ENCODE results near the gene APELA.

GRCh38 chr4:164846566-164846965 is 30.4 kb upstream of the APELA start:
- TF ChIP-seq EZH2 (IDR thresholded peaks at IDR 0.05; ENCODE audit: borderline replicate concordance), result no peak
- TF ChIP-seq EZH2phosphoT487 (IDR thresholded peaks at IDR 0.05; ENCODE audit: low read depth, severe bottlenecking, unreplicated experiment), result no peak
- TF ChIP-seq CTCF (IDR thresholded peaks at IDR 0.05; ENCODE audit: poor library complexity), result no peak
